Heart left ventricle (tissue), 16 donors: Measurements from ENCODE around the gene CDK8. TPM values are rescaled to one million over a fixed set of nuclear protein-coding genes. Genes with fewer than 3 reads are reported as not detected.
"Not testable (repeated sequence)": the region's sequence is repeated elsewhere in the genome, so short reads cannot be mapped to it uniquely, and the experiment has no call there.

ENCODE experiments used
- ATAC-seq, 4 donors: fragments of 200-7000 bp; cut with Tn5 transposase; one replicate each; pipeline ENCODE4 v1.9.1; 2020 to 2022; ENCODE audit warnings: moderate library complexity in 4 of 4, mild to moderate bottlenecking in 3 of 4, moderate number of reproducible peaks in 1 of 4
- DNase-seq, 5 donors: peaks; one replicate each; pipeline ENCODE4 v3.0.0-alpha.2; 2020
- H3K27ac ChIP-seq, 12 donors: fragments of 200-600 bp; sonication (generic) in 4 of 12; one replicate each; pipeline versions ENCODE4 v1.5.0 to v1.8.0; 2016 to 2022; ENCODE audit warnings: mild to moderate bottlenecking in 2 of 12
- H3K27me3 ChIP-seq, 9 donors: fragments of 200-600 bp; sonication (generic) in 2 of 9; one replicate each; pipeline versions ENCODE4 v1.5.1 to v1.8.0; 2016 to 2022; ENCODE audit warnings: mild to moderate bottlenecking in 3 of 9
- H3K36me3 ChIP-seq, 9 donors: fragments of 200-600 bp; sonication (generic) in 2 of 9; one replicate each; pipeline versions ENCODE4 v1.5.0 to v1.8.0; 2018 to 2022; ENCODE audit warnings: mild to moderate bottlenecking in 2 of 9
- H3K4me1 ChIP-seq, 12 donors: fragments of 200-600 bp; sonication (generic) in 4 of 12; one replicate each; pipeline versions ENCODE4 v1.5.0 to v1.8.0; 2016 to 2022; ENCODE audit warnings: mild to moderate bottlenecking in 3 of 12
- H3K4me3 ChIP-seq, 12 donors: fragments of 200-600 bp; sonication (generic) in 4 of 12; one replicate each; pipeline versions ENCODE4 v1.5.0 to v1.8.0; 2017 to 2022; ENCODE audit warnings: mild to moderate bottlenecking in 9 of 12, moderate library complexity in 4 of 12
- H3K9me3 ChIP-seq, 12 donors: fragments of 200-600 bp; sonication (generic) in 4 of 12; one replicate each; pipeline versions ENCODE4 v1.5.0 to v1.8.0; 2016 to 2022; ENCODE audit warnings: mild to moderate bottlenecking in 1 of 12
- POLR2A ChIP-seq, 2 donors: fragments of 450-650 bp; IDR thresholded peaks; one replicate each; pipeline ENCODE4 v1.6.1; 2017; ENCODE audit warnings: antibody characterized with exemption in 2 of 2, mild to moderate bottlenecking in 2 of 2, moderate library complexity in 2 of 2
- WGBS, 4 donors: extraction: QIAGEN DNeasy Blood & Tissue Kit in 2 of 4; methylation state at CpG; one replicate each; pipeline versions ENCODE4 v1.1.5 to v1.1.7; 2013 to 2018; 5-methylcytosine and 5-hydroxymethylcytosine counted together
- intact Hi-C, 10 donors: fragments of 100-400 bp; cut with DNase I; formaldehyde crosslinking; loops; one replicate each; pipeline versions ENCODE4 v1.11.1 to v1.14.2; 2022
- polyA plus RNA-seq, 2 donors: library from polyadenylated mRNA; stranded (reverse); fragments of 200-250 nt; gene quantifications; one replicate each; pipeline ENCODE4 v1.2.3, GENCODE V29; 2013
- total RNA-seq, 9 donors: library from RNA; depleted of rRNA in 2 of 9; stranded (reverse); fragments of >200 nt in 2 of 9; fragmentation: NEBNext Ultra II Directional in 3 of 9; extraction: Animal tissue kit (Norgen Biotek cat#: 25700) in 3 of 9; gene quantifications; one replicate each; pipeline versions ENCODE4 v1.1.0 to v1.2.4, GENCODE V29; 2016 to 2023
- TF ChIP-seq, protein P1 (sequence below), 12 donors: fragments of 200-600 bp; sonication (generic) in 4 of 12; IDR thresholded peaks; one replicate each; pipeline versions ENCODE4 v1.5.0 to v1.8.0; 2018 to 2022; ENCODE audit warnings: antibody characterized with exemption in 12 of 12, mild to moderate bottlenecking in 5 of 12
- donor health status: ischemic (EF 13 %, LVEDD 7.1; RV severe dilation, severe dysfunction).
- donor health status: healthy with polysubstance abuse.
- donor health status: DM: no; HTN: yes; CAD: no.
- donor health status: DM: no; HTN: no; CAD: no.
- donor health status: ischemic (EF 25% LVEDD 6.9; RV normal size, moderate dysfunction).
- donor health status: ischemic (EF 25% LVEDD 5.7; RV mildly dilated, moderate dysfunction).
- donor health status: healthy.
- donor health status: DM: yes; HTN: yes; CAD: no.
- donor health status: ischemic (EF 35%, LVEDD 5.7; RV mildly dilated, moderate dysfunction).
- donor health status: nonischemic (EF 11% LVEDD 7.7; RV severe dilation, severe dysfunction).
- donor health status: DM: yes; HTN: yes; CAD: no.
- donor health status: PGD.
- donor health status: ischemic (EF 29% LVEDD 5.4; RV normal size, mild dysfunction).
- donor health status: nonischemic (EF 23%, LVEDD 6.1; RV moderate dilation, normal function).

CDK8 gene
- total and polyA plus RNA-seq, 11 donors: 5.3 to 12.4 (median 9.9) TPM

GRCh38 chr13:26247608-26248007 lies 6.3 kb upstream of the CDK8 start:
- WGBS, 4 donors: 18 to 24% (median 23%) methylated on average over 3 of the region's 3 CpGs
- intact Hi-C loops: no loop called here

GRCh38 chr13:26249551-26249950 lies 4.4 kb upstream of the CDK8 start:
- ATAC-seq: no peak
- peaks cover 0 to 3% (median 0%) of the 10 kb centered on the region in 9 donors for H3K27me3 ChIP-seq
- no peaks in the 10 kb centered on the region for H3K36me3 ChIP-seq
- H3K4me3 ChIP-seq: no peak overlapping the region
- no peak for TF ChIP-seq POLR2A (IDR thresholded peaks at IDR 0.05)
- TF ChIP-seq, protein P1, sequence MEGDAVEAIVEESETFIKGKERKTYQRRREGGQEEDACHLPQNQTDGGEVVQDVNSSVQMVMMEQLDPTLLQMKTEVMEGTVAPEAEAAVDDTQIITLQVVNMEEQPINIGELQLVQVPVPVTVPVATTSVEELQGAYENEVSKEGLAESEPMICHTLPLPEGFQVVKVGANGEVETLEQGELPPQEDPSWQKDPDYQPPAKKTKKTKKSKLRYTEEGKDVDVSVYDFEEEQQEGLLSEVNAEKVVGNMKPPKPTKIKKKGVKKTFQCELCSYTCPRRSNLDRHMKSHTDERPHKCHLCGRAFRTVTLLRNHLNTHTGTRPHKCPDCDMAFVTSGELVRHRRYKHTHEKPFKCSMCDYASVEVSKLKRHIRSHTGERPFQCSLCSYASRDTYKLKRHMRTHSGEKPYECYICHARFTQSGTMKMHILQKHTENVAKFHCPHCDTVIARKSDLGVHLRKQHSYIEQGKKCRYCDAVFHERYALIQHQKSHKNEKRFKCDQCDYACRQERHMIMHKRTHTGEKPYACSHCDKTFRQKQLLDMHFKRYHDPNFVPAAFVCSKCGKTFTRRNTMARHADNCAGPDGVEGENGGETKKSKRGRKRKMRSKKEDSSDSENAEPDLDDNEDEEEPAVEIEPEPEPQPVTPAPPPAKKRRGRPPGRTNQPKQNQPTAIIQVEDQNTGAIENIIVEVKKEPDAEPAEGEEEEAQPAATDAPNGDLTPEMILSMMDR (IDR thresholded peaks at IDR 0.05): no peak
- intact Hi-C loops: no loop called here
- no peak overlapping the region for H3K27ac ChIP-seq
- H3K4me1 ChIP-seq: peaks cover 0 to 3% (median 0%) of the 10 kb centered on the region in 12 donors
- no peaks in the 10 kb centered on the region for H3K9me3 ChIP-seq
- no peak for DNase-seq

More at GRCh38 chr13:26247608-26248007, 6.3 kb upstream of the CDK8 start:
- DNase-seq: no peak
- H3K27me3 ChIP-seq: peaks cover 0 to 3% (median 0%) of the 10 kb centered on the region in 9 donors
- peaks cover 0 to 3% (median 0%) of the 10 kb centered on the region in 12 donors for H3K9me3 ChIP-seq
- no peak overlapping the region for H3K4me3 ChIP-seq
- H3K36me3 ChIP-seq: no peaks in the 10 kb centered on the region
- peak in 1 of 4 donors; percentile 31 for ATAC-seq
- no peaks in the 10 kb centered on the region for H3K4me1 ChIP-seq
- no peak for TF ChIP-seq POLR2A (IDR thresholded peaks at IDR 0.05)
- TF ChIP-seq, protein P1 (IDR thresholded peaks at IDR 0.05): no peak
- H3K27ac ChIP-seq: no peak overlapping the region

DNA sequence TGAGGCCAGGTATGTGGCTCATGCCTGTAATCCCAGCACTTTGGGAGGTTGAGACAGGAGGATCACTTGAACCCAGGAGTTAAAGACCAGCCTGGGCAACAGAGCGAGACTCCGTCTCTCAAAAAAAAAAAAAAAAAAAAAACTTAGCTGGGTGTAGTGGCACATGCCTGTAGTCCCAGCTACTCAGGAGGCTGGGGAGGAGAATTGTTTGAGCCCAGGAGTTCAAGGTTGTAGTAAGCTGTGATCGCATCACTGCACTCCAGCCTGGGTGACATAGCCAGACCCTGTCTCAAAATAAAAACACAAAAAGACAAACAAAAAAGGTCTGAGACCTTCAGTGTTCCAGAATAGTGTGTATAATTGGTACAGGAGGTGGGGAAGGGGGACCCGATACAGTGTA lies 1.9 kb upstream of the CDK8 start:
- not testable (repeated sequence) for H3K27ac ChIP-seq, H3K27me3 ChIP-seq, DNase-seq, H3K4me3 ChIP-seq, H3K9me3 ChIP-seq, ATAC-seq, H3K36me3 ChIP-seq
- intact Hi-C loops: loop anchor here in 6 of 10 donors (2.0 to 10.0 kb wide), 8 partner anchors 29 to 245 kb away; partner anchors contain the start of gene RNF6 (in 2 of the 6)
- 71 to 95% (median 94%) methylated on average over 4 of the region's 4 CpGs for WGBS, 4 donors
- peaks cover 0 to 22% (median 14%) of the 10 kb centered on the region in 12 donors for H3K4me1 ChIP-seq

GRCh38 chr13:26253262-26253786 lies 605 bp upstream of the CDK8 start:
- Histone ChIP-seq H3K4me1 (peaks cover 0 to 27% (median 17%) of the 10 kb centered on the region in 12 donors), H3K36me3 (no peaks in the 10 kb centered on the region), H3K27me3 (peaks cover 0 to 3% (median 0%) of the 10 kb centered on the region in 9 donors), H3K27ac (peak overlapping the region in 11 of 12 donors; percentile 86 to 97 (median 94)), H3K4me3 (peak overlapping the region; percentile 70 to 97 (median 89)), H3K9me3 (no peaks in the 10 kb centered on the region)
- WGBS, 4 donors: 35 to 41% (median 40%) methylated on average over 9 of the region's 9 CpGs
- TF ChIP-seq POLR2A (IDR thresholded peaks at IDR 0.05): no peak
- TF ChIP-seq, protein P1 (IDR thresholded peaks at IDR 0.05): no peak
- no peak for DNase-seq
- intact Hi-C loops: loop anchor here in 6 of 10 donors (2.0 to 10.0 kb wide), 8 partner anchors 31 to 244 kb away; partner anchors contain the start of gene RNF6 (in 2 of the 6)
- ATAC-seq: no peak
